D721Med (cell line): ENCODE data around the gene NPAS3.

Experiments used
- DNase-seq: peaks from one replicate; pipeline ENCODE4 v3.0.0; 2011; ENCODE audit warnings: low spot score; ENCODE audit not compliant: insufficient read length
- FAIRE-seq: peaks from 2 replicates; lab custom pipeline; 2011; peaks lifted over from hg19 to GRCh38; lab: Jason Lieb, UNC
- CTCF ChIP-seq: IDR thresholded peaks from 2 replicates; pipeline ENCODE4 v1.5.1; 2012; ENCODE audit warnings: mild to moderate bottlenecking, control low read depth; ENCODE audit not compliant: insufficient read depth; ENCODE audit errors: missing control alignments

NPAS3 gene

GRCh38 chr14:33643426-33644181 is 704.9 kb downstream of the NPAS3 start:
- no peak for TF ChIP-seq CTCF
- FAIRE-seq (peak; percentile 35), DNase-seq (no peak)

GRCh38 chr14:33646692-33647260 is 708.1 kb downstream of the NPAS3 start:
- FAIRE-seq = no peak

GRCh38 chr14:33647385-33647786 is 708.7 kb downstream of the NPAS3 start:
- TF ChIP-seq CTCF = no peak
- FAIRE-seq (no peak), DNase-seq (no peak)

More at GRCh38 chr14:33646692-33647260, 708.1 kb downstream of the NPAS3 start:
- TF ChIP-seq CTCF = no peak
- DNase-seq = no peak

- TF ChIP-seq CTCF = no peak
- no peak for DNase-seq
- FAIRE-seq = no peak
Measured at GRCh38 chr14:33650430-33650829, 711.8 kb downstream of the NPAS3 start.

GRCh38 chr14:33652566-33653307 is 714.1 kb downstream of the NPAS3 start:
- no peak for DNase-seq

GRCh38 chr14:33653308-33653695 is 714.6 kb downstream of the NPAS3 start:
- FAIRE-seq = no peak
- TF ChIP-seq CTCF = no peak
- DNase-seq = no peak

More at GRCh38 chr14:33652566-33653307, 714.1 kb downstream of the NPAS3 start:
- FAIRE-seq = no peak
- no peak for TF ChIP-seq CTCF
